NCI-H2227 (cell line): ENCODE results near the gene STAT3.
"Not testable (repeated sequence)": the region's sequence is repeated elsewhere in the genome, so short reads cannot be mapped to it uniquely, and the experiment has no call there.

Source experiments
- DNase-seq: peaks from one replicate; lab custom pipeline; 2025; ENCODE audit not compliant: unreplicated experiment; lab: John Stamatoyannopoulos, UW

The STAT3 gene

DNA sequence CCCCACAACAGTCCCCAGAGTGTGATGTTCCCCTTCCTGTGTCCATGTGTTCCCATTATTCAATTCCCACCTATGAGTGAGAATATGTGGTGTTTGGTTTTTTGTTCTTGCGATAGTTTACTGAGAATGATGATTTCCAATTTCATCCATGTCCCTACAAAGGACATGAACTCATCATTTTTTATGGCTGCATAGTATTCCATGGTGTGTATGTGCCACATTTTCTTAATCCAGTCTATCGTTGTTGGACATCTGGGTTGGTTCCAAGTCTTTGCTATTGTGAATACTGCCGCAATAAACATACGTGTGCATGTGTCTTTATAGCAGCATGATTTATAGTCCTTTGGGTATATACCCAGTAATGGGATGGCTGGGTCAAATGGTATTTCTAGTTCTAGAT, 123.9 kb downstream of the STAT3 start:
- not testable (repeated sequence) for DNase-seq
